NOMO-1 (cell line): Measurements from ENCODE around the gene TRNAU1AP.
A peak's percentile ranks its signal among the peaks of the same experiment; 100 is the strongest.
"Not testable (repeated sequence)": the region's sequence is repeated elsewhere in the genome, so short reads cannot be mapped to it uniquely, and the experiment has no call there.

Experiments
- DNase-seq, 2 experiments: peaks; one replicate each; lab custom pipeline; 2025; ENCODE audit not compliant: unreplicated experiment in 2 of 2; lab: John Stamatoyannopoulos, UW

The TRNAU1AP gene

DNA sequence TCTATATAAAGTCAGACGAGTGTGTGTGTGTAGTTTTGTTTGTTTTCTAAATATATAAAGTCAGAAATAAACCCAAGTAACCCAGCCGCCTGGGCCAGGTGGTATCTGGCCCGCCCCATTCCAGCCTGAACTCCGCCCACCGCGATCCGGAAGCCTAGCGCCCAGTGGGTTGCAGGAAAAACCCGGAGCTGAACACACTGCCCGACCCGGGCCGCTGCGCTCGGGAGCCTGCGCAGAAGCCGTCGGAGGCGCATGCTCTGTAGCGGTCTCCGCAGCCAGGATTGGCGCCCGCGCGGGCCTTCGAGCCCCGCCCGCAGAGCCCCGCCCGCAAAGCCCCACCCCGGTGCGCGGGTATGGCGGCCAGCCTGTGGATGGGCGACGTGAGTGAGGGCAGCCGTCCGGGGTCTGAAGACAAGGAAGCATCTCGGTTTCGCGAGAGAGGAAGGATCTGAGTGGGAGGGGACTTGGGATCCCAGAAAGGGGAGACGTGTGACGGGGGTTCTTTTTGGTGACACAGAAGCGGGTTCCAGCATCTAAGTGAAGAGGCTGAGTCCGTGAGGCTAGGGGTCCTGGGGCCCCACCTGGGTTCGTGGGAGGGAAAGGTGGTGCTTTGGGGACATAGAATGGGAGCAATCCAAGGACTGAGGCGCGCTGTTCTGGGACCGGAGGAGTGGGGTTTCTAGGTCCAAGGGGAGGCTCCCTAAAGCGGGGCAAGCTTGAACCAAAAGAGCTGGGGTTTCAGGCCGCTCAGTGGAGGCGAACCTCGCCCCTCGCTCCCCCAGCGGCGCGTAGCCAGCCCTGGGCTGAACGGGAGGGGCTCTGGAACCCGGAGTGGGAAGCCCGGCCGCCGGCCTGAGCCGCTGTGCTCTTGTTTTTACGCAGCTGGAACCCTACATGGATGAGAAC lies at the start of gene TRNAU1AP:
Gene TRNAU1AP (plus strand): TSS at position 328 of the 906 bp plus-strand sequence. CDS start 26 bp downstream, at position 354.
- peak; percentile 95 to 96 for DNase-seq

- DNase-seq: no peak
Measured at GRCh38 chr1:28503117-28503516, 49.8 kb upstream of the TRNAU1AP start.

- peak; percentile 93 to 96 for DNase-seq
Measured at GRCh38 chr1:28505406-28506187, 47.3 kb upstream of the TRNAU1AP start, which contains the start of gene RCC1. Gene RCC1, plus strand, starts transcription at chr1:28506043. Its CDS starts 23,824 bp downstream, at chr1:28529867.

DNA sequence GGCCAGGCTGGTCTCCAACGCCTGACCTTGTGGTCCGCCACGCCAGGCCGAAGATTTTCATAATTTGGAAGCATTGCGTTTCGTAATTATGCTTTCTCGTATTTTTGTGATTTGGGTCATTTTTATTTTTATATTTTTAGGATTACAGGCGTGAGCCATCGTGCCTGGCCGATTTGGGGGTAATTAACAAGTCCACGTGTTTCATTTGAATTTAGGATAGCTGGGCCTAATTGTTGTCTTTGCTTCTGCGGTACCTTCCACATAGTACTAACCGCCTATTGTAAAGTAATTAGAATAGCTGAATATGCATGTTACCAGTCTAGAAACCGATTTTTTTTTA lies 46.0 kb upstream of the TRNAU1AP start:
- DNase-seq: no peak

DNA sequence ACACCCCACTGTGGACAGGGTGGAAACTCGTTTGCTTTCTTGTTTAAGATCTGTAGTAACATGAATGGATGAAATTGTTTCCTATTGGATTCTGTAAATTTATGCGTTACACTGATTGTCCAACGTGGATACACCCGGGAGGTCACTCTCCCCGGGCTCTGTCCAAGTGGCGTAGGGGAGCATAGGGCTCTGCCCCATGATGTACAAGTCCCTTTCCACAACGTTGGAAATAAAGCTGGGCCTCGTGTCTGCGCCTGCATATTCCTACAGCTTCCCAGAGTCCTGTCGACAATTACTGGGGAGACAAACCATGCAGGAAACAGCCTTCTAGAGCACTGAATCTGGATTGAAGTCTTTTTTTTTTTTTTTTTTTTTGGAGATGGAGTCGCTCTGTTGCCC lies 45.6 kb upstream of the TRNAU1AP start:
- peak in 1 of 2 experiments; percentile 10 for DNase-seq

DNA sequence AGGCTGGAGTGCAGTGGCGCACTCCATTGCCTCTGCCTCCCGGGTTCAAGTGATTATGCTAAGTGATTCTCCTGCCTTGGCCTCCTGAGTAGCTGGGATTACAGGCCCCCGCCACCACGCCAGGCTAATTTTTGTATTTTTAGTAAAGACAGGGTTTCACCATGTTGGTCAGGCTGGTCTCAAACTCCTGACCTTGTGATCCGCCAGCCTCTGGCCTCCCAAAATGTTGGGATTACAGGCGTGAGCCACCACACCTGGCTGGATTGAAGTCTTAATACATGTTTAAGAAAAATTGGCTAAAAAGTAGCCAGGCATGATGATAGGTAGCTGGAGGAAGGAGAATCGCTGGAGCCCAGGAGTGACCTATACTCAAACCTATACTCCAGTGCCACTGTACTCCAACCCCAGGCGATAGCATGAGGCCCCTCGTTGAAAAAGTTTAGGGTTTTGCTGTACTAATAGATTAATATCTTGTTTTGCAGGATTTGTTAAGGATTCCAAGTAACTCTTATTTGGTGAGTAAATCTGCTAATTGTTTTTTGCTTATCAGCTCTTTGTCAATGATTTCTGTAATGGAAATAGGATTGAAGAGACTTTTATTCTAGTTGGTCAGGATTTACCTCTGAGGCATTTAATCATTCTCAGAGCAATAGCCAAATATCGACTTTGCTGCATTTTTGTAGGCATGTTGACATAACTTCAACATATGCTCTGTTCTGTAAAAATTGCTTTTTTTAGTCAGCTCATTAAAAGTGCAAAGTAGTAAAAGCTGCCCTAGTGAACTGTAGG lies 45.0 kb upstream of the TRNAU1AP start:
- no peak for DNase-seq

DNA sequence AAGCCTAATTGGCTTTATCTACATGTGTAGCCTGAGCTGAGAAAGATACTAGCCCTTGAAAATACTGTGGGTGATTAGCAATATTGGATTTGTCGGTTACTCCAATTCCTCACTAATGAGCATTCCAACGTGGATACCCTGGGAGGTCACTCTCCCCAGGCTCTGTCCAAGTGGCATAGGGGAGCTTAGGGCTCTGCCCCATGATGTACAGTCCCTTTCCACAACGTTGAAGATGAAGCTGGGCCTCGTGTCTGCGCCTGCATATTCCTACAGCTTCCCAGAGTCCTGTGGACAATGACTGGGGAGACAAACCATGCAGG lies 44.5 kb upstream of the TRNAU1AP start:
- DNase-seq: no peak

- DNase-seq: no peak
Measured at GRCh38 chr1:28509705-28510272, 43.1 kb upstream of the TRNAU1AP start.

- no peak for DNase-seq
Measured at GRCh38 chr1:28510273-28510969, 42.5 kb upstream of the TRNAU1AP start.

- peak in 1 of 2 experiments; percentile 25 for DNase-seq
Measured at GRCh38 chr1:28510970-28511440, 41.9 kb upstream of the TRNAU1AP start.

GRCh38 chr1:28512058-28512611 lies 40.8 kb upstream of the TRNAU1AP start:
- no peak for DNase-seq

- DNase-seq: not testable (repeated sequence)
Measured at GRCh38 chr1:28514445-28514933, 38.4 kb upstream of the TRNAU1AP start.

DNA sequence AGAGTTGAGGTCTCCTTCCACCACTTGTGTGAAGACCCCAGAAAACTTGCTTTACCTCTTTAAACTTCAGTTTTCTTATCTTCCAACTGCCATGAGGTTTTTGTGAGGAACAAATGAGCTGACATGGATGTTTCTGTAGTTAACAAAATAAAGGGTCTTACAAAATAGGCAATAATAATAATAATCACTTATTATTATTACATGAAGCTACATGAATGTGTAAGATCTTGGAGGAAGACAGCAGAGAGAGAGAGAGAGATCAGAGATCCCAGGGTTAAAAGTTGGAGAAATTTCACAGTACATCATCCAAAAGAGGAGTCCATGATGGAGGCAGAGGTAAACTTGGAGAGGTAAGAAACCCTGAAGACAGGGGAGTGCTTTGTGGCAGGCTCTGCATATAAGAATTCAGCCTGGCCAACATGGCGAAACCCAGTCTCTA lies 36.3 kb upstream of the TRNAU1AP start:
- DNase-seq: no peak

DNA sequence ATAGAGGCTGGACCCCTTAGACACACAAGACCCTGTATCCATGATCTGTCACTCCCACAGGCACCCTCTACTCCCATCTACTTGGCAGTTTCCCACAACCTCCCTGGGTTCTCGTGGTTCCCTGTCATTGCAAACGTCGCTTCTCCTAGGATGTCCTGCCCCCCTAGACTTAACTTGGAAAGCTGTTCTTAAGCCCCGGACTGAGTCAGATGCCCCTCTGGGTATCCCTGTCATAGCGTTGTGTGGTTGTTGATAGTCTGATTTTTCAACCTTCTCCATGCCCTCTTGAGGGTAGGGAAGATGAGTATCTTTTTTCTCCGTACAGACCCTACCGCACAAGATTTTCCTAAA lies 35.3 kb upstream of the TRNAU1AP start:
- peak in 1 of 2 experiments; percentile 49 for DNase-seq

DNA sequence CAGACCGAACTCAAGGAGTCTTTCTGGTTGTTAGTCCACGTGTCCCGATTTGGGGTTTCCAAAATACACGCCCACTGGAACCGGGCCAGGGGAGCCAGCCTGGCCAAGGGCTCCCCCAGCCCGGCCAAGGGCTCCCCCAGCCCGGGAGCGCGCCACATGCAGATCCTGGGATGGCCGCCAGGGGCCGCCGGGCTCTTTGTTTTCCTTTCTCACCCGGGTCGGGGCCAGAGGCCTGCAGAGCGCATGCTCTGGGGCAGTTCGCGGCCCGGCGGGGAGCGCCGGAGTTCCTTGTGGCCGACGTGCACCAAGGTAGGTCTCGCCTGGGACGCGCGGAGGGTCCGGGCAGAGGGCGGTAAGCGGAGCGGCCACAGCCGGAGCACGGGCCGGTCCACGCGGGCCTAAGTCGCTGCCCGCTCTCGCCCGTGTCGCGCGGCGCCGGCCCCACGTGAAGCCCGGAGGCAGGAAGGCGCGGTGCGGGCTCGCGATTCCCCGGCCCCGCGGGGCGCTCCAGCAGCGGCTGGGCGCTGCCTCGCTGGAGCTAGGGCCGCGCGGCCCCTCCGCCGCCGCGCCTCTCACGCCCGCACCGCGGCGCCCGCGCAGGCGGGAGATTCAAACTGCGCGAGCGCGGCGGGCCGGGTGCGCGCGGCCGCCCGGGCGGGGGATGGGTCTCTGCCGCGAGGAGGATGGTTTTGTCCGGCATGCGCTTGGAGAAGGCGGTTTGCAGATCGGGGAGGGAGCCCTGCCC lies 34.7 kb upstream of the TRNAU1AP start:
- DNase-seq: peak; percentile 81 to 83

GRCh38 chr1:28518745-28519341 lies 34.0 kb upstream of the TRNAU1AP start:
- DNase-seq: peak; percentile 30

DNA sequence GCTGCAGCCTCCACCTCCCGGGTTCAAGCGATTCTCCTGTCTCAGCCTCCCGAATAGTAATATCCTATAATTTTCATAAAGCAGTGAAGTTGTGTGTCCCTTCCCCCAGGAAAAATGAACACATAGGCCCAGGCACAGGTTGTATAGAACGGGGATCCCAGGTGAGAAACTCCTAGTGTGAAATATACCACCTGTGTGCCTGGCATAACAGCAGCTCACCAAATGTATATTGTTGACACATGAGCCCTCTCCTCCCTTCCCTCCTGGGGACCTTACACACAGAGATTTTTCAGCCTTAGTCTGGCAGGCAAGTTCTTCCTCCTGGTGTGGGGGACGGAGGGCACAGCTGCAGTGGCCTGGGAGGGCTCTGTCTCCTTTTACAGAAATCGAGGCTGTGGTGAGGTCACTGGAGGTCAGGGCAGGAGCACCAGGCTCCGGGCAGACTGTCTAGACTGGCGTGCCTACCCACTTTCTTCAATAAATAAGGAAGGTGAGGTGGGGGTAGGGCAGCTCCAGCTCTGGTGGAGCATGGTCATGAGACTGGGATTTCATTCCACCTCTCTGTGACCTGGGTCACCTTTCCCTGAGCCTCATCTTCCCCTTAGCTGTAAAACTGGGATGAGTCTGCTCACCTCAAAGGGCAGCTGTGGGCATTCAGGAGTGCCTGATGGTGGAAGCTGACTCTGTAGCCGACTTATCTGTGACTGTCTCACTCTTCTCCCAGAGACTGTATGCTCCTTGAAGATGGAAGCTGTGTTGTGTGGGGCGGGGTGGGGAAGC lies 32.7 kb upstream of the TRNAU1AP start:
- no peak for DNase-seq

DNA sequence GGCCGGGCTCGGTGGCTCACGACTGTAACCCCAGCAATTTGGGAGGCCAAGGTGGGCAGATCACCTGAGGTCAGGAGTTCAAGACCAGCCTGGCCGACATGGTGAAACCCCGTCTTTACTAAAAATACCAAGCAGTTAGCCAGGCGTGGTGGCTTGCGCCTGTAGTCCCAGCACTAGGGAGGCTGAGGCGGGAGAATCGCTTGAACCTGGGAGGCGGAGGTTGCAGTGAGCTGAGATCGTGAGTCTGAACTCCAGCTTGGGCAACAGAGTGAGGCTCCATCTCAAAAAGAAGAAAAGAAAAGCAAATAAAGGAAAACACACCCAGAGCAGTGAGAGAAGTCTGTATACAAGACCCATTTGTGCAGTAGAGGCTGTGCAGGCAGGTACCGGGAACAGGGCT lies 32.1 kb upstream of the TRNAU1AP start:
- DNase-seq: not testable (repeated sequence)
